Vagina (tissue), 2 donors: ENCODE measurements around the gene MDN1.

Experiments used
- CTCF ChIP-seq, 3 experiments: fragments of 450-650 bp in 2 of 3; fragments of 200-600 bp in 1 of 3; sonication (generic) in 1 of 3; IDR thresholded peaks; one replicate each; pipeline ENCODE4 v1.5.1; 2017 to 2019; ENCODE audit warnings: antibody characterized with exemption in 3 of 3, mild to moderate bottlenecking in 2 of 3, moderate library complexity in 2 of 3
- POLR2A ChIP-seq, 2 donors: fragments of 450-650 bp; IDR thresholded peaks; one replicate each; pipeline ENCODE4 v1.6.1; 2017; ENCODE audit warnings: antibody characterized with exemption in 2 of 2, mild to moderate bottlenecking in 2 of 2, moderate library complexity in 2 of 2
- POLR2AphosphoS5 ChIP-seq, 2 donors: sonication (generic); formaldehyde crosslinking; IDR thresholded peaks; one replicate each; pipeline ENCODE4 v1.9.0; 2017; ENCODE audit warnings: antibody characterized with exemption in 2 of 2, mild to moderate bottlenecking in 2 of 2, low read depth in 1 of 2; ENCODE audit not compliant: insufficient read depth in 1 of 2

GRCh38 chr6:89789980-89790379, 29.6 kb downstream of the MDN1 start:
- TF ChIP-seq CTCF (IDR thresholded peaks at IDR 0.05) = no peak
- no peak for TF ChIP-seq POLR2A (IDR thresholded peaks at IDR 0.05)
- no peak for TF ChIP-seq POLR2AphosphoS5 (IDR thresholded peaks at IDR 0.05; ENCODE audit: insufficient read depth in 1 of 2, low read depth in 1 of 2)
